ENCODE measurements around the gene ORM1.

The ORM1 gene

DNA sequence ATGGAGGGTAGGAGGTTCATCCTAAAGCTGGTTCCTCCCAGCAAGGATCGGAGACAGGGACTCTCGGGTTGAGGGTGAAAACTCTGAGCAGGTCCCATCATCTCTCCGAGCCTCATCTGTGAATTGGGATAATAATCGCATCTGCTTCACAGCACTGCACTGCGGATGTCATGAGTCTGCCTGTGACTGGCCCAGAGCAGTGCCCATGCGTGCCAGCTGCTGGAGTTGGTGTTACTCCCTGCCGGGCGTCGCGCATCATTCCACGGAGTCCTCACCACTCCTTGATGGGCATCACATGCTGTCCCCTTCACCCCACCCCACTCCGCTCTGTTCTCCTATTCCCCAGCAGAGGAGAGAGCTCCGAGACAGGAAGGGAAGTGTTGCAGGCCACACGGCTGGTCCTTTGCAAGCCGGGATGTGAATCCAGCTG is 35.1 kb upstream of the ORM1 start:
- DNase-seq (ENCODE audit: low spot score) = no peak

- DNase-seq (ENCODE audit: low spot score) = no peak
These were observed 34.5 kb upstream of the ORM1 start for GRCh38 chr9:114288193-114289091.

DNA sequence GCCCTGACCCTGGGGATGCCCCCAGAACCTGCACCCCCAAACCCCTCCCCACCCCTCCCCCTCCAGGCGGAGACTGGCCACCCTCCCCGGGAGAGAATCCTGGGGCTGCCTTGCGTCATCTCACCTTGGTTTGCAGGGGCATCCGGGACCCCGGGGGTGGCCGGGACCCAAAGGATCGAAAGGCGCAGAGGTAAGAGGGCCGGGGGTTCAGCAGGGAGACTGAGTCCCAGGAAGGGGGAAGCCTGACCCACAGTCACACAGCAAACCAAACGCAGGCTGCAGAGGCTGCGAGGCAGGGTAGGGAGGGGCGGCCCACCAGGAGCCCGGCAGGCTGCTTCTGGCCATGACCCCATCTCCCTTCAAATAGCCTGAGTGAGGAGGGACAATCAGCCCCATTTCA is 33.8 kb upstream of the ORM1 start:
- no peak for DNase-seq (ENCODE audit: low spot score)

GRCh38 chr9:114289571-114290481 is 33.1 kb upstream of the ORM1 start:
- DNase-seq (ENCODE audit: low spot score) = no peak

DNA sequence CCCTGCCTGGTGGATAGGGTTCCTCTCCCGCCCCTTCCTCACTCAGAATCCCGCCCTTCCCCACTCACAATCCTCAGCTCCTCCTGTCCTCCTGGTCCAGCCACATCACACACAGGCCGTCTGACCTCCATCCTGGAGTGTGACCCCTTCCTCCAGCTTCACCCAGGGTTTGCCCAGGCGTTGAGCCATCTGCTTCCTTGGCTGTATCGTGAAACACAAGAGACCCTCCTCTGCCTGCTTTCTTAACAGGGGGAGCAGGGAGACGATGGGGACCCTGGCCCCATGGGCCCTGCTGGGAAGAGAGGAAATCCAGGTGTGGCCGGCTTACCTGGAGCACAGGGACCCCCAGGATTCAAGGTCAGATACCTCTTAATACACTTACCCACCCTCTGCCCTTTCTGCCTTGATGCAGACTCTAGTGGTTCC is 32.3 kb upstream of the ORM1 start:
- no peak for DNase-seq (ENCODE audit: low spot score)

- peak; percentile 54 for DNase-seq (ENCODE audit: low spot score)
These were observed 31.8 kb upstream of the ORM1 start for GRCh38 chr9:114291064-114291474.

DNA sequence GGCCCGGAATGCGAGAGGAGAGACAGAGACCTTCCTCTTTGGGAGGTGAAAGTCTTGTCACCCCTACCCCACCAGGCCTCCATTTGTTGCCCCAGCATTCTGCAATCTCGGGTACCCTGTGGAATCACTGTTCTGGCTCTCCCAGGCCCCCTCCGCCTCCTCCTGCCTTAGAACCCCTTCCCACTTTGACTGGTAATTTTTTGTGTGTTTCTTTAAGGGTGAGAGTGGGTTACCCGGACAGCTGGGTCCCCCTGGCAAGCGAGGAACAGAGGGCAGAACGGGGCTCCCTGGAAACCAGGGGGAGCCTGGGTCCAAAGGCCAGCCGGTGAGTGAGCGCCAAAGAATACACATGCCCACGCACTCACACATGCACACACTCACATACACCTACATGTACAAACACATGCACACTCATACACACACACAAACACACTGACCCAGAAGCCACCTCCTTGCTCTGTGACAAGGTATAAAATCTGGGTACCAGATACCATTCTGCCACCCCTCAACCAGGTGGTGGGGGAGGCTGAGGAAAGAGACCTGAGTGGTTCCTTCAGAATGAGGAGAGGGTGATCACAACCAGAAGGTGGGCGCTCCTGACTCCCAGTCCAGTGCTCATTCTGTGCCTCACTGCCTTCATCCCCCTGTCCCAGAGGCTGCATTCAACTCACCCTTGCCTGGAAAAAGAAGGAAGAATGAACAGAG is 30.9 kb upstream of the ORM1 start:
- no peak for DNase-seq (ENCODE audit: low spot score)

GRCh38 chr9:114294664-114295063 is 28.2 kb upstream of the ORM1 start:
- DNase-seq (ENCODE audit: low spot score) = no peak

DNA sequence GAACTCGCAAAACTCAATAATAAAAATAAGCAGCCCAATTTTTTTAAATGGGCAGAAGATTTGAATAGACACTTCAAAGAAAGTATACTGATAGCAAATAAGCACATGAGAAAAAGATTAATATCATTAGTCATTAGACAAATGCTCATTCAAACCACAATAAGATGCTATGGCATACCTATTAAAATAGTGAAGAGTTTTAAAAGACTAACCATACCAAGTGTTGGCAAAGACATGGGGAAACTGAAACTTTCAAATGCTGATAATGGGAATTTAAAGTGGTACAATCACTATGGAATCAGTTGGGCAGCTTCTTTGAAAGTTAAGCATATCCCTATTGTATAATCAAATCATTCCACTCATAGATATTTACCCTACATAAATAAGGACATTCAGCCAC is 26.6 kb upstream of the ORM1 start:
- DNase-seq (ENCODE audit: low spot score) = no peak

DNA sequence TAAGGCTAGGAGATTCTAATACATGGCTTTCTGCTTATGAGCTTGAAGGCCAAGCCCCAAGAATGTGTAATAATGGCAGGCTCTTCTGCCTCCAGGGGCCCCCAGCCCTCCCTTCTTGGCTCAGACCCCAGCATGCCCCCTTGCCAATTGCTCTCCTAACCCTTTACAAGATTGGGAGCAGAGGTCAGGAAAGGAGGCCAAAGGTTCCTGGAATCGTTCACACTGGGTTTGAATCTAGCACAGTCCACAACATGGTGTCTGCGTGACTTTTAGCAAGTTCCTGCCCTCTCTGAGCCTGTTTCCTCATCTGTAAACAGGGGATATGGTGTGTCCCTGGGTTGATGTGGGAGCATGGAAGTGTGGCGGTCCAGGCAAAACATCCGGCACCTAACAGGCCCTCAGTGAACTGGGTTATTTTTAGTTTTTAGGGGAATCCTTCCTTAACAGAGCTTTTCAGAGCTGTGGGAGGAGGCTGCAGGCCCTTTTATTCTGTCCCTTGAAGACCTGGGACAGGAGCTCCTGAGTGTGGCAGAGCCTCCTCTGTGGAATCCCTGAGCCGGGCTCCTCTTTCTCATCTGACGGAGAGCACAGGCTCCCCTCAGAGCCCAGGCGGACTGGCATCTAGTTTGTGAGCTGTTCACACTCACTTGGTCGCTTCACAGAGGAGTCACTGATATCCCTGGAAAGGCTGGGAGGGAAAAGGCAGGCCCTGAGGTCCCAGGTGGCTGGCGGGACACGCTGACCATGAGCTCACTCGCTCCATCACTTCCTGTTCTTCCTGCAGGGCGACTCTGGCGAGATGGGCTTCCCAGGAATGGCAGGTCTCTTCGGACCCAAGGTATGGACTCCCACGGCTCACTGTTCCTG is 23.4 kb upstream of the ORM1 start:
- no peak for DNase-seq (ENCODE audit: low spot score)

DNA sequence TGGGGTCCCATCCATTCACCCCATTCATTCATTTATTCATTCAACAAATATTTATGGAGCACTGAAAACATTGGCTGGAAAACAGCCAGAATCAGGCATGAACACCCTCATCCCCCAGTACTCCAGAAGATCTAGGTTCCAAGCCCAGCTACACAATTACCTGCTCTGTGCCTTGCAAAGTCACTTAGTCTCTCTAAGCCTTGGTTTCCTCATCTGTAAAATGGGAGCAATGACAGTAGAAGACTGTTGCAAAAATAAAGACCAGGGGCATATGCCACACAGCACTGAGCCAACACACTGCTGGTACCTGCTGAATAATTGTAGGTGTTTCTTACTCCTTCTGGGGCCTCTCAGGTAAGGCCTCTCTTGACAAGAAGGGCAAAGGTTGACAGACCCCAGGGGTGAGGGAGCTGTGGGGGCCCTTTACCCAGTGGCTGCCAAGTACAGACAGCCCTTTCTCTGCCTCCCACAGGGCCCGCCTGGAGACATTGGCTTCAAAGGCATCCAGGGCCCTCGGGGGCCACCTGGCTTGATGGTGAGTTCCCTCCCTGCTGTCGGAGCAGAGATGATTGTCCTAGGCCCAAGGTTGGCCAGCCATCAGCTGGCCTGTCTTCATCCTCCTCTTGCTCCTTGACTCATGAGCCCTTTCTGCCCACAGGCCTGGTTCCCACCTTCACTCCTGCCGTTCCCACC is 22.6 kb upstream of the ORM1 start:
- no peak for DNase-seq (ENCODE audit: low spot score)

GRCh38 chr9:114300846-114301797 is 21.8 kb upstream of the ORM1 start:
- DNase-seq (ENCODE audit: low spot score) = no peak

- no peak for DNase-seq (ENCODE audit: low spot score)
These were observed 20.9 kb upstream of the ORM1 start for GRCh38 chr9:114301798-114302565.

DNA sequence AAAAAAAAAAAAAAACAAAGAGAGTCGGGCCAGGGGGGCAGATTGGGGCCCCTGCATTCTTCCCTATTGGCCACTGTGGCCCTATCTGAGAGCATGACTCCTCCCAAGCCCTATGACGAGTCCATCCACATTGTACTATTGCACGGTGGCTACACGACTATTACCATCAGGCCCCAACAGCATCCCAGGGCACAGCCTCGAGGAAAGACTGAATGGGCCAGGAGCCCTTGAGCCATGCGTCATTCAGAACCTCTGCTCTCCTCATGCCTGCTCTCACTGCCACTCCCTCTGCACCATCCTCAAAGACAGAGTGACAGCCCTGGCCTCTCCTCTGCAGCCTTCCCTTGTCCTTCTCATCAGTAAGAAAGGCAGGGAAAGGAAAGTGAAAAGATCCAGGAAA is 20.2 kb upstream of the ORM1 start:
- no peak for DNase-seq (ENCODE audit: low spot score)

- no peak for DNase-seq (ENCODE audit: low spot score)
These were observed 19.3 kb upstream of the ORM1 start for GRCh38 chr9:114303571-114303970.

DNA sequence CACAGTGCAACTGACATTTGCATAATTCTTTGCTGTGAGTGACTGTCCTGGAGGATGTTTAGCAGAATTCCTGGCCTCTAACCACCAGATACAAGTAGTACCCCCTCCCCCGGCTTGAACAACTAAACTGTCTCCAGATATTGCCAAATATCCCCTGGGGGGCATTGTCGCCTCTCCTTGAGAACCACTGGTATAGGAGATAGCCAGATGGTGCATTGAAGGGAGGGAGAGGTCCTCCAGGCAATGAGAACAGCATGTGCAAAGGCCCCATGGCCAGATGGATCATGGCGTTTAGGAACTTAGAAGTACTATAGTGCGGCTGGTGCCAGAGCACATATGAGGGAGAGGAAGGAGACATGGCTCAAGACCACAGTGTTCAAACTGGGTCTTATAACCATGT is 18.9 kb upstream of the ORM1 start:
- no peak for DNase-seq (ENCODE audit: low spot score)

DNA sequence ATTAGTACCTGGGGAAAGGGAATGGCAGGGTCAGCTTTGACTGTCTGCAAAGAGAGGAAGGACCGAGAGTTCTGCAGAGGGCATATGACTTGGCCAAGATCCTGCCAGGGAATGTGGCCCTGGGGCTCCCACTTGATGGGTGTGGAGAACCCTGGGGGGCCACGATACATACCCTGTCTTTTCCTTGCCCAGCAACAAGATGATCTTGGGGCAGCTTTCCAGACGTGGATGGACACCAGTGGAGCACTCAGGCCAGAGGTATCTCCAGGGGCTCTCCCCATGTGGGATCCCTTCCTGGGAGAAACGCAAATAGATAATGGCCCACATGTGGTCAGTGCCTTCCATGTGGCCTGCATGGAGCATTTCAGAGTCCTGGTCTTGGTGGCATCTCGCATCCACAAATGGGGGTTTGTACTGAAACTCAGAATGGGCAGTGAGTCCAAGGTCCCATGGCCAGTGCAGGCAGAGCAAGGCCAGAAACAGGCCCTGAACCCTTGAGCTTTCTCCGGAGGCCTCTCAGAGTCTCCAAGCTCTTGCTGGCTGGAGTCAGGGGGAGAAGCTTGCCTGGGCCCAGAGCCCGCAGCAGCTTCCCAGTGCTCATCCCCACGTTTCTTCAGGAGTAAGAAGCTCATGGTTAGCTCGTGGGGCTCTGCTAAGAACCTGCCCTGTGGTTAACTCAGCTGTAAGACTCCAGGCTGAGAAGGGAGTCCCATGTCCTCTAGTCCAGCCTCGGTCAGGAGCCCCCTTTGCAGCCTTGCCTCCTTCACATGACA is 18.3 kb upstream of the ORM1 start:
- no peak for DNase-seq (ENCODE audit: low spot score)

DNA sequence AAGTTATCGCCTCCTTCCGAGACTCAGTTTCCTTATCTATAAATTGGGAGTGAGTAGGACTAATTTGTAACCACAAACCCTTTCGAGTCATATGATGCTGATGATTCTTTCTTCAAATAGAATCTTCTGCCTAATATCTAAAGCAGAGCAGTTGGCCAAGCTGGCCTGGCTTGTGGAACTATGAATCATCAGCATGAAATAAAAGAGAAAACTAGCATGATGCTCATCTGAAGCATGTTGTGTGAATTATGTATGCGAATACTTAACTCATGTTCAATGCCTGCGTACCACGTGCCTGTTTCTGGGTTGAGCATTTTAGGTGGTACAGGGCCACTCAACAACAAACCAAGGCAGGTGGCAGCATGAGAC is 15.0 kb upstream of the ORM1 start:
- no peak for DNase-seq (ENCODE audit: low spot score)

Data from CD4-positive, alpha-beta T cell treated with Interleukin-6 at 100 ng/mL for 8 hours (primary cell).